SK-N-SH treated with all-trans-retinoic acid at 6 μM for 48 hours (cell line): Measurements from ENCODE around the gene PHLDA1.

Source experiments
- ATAC-seq: fragments of 200-7000 bp; cut with Tn5 transposase; 3 replicates; pipeline ENCODE4 v1.9.1; 2020; ENCODE audit warnings: mild to moderate bottlenecking, moderate library complexity
- ARNTL ChIP-seq: fragments of 450-650 bp; formaldehyde crosslinking; IDR thresholded peaks from 2 replicates; pipeline ENCODE4 v1.5.0; 2020; ENCODE audit warnings: low read depth, mild to moderate bottlenecking, moderate library complexity, borderline replicate concordance
- BACH2 ChIP-seq: fragments of 250-450 bp; sonication (Bioruptor Pico); IDR thresholded peaks from 2 replicates; pipeline ENCODE4 v1.9.0; 2021; ENCODE audit warnings: mild to moderate bottlenecking, borderline replicate concordance
- CREB5 ChIP-seq: fragments of 250-450 bp; sonication (Bioruptor Pico); IDR thresholded peaks from 2 replicates; pipeline ENCODE4 v1.5.1; 2020; ENCODE audit warnings: low read depth, mild to moderate bottlenecking, moderate library complexity
- CSDC2 ChIP-seq: fragments of 250-450 bp; sonication (Bioruptor Pico); IDR thresholded peaks from 2 replicates; pipeline ENCODE4 v1.5.0; 2020; ENCODE audit warnings: mild to moderate bottlenecking, moderate library complexity
- CSRNP3 ChIP-seq: fragments of 250-450 bp; sonication (Bioruptor Pico); IDR thresholded peaks from 2 replicates; pipeline ENCODE4 v1.5.1; 2021; ENCODE audit warnings: mild to moderate bottlenecking, moderate library complexity
- ESRRG ChIP-seq: fragments of 250-450 bp; sonication (Bioruptor Pico); IDR thresholded peaks from 2 replicates; pipeline ENCODE4 v1.6.1; 2021; ENCODE audit warnings: mild to moderate bottlenecking
- ISL1 ChIP-seq: fragments of 250-450 bp; sonication (Bioruptor Pico); IDR thresholded peaks from 2 replicates; pipeline ENCODE4 v2.1.2; 2022; ENCODE audit warnings: mild to moderate bottlenecking, moderate library complexity
- OSR1 ChIP-seq: fragments of 250-450 bp; sonication (Bioruptor Pico); IDR thresholded peaks from 2 replicates; pipeline ENCODE4 v1.8.0; 2022; ENCODE audit warnings: moderate library complexity, mild to moderate bottlenecking, inconsistent platforms
- POU6F1 ChIP-seq: fragments of 250-450 bp; sonication (Bioruptor Pico); IDR thresholded peaks from 2 replicates; pipeline ENCODE4 v1.8.0; 2021; ENCODE audit warnings: low read depth, mild to moderate bottlenecking, moderate library complexity, borderline replicate concordance
- PPARA ChIP-seq: fragments of 250-450 bp; sonication (Bioruptor Pico); IDR thresholded peaks from 2 replicates; pipeline ENCODE4 v1.5.0; 2020; ENCODE audit warnings: mild to moderate bottlenecking, borderline replicate concordance
- RARB ChIP-seq: fragments of 250-450 bp; sonication (Bioruptor Pico); IDR thresholded peaks from 2 replicates; pipeline ENCODE4 v1.8.0; 2021; ENCODE audit warnings: mild to moderate bottlenecking, moderate library complexity
- SNAI2 ChIP-seq: fragments of 250-450 bp; sonication (Bioruptor Pico); IDR thresholded peaks from 2 replicates; pipeline ENCODE4 v1.5.0; 2020; ENCODE audit warnings: mild to moderate bottlenecking, moderate library complexity
- TCF4 ChIP-seq: fragments of 250-450 bp; sonication (Bioruptor Pico); IDR thresholded peaks from 2 replicates; pipeline ENCODE4 v1.8.0; 2021; ENCODE audit warnings: mild to moderate bottlenecking, moderate library complexity, borderline replicate concordance
- TOX ChIP-seq: fragments of 250-450 bp; sonication (Bioruptor Pico); IDR thresholded peaks from 2 replicates; pipeline ENCODE4 v1.8.0; 2021; ENCODE audit warnings: mild to moderate bottlenecking, moderate library complexity, borderline replicate concordance
- TSHZ2 ChIP-seq: fragments of 250-450 bp; sonication (Bioruptor Pico); IDR thresholded peaks from 2 replicates; pipeline ENCODE4 v1.5.0; 2020; ENCODE audit warnings: mild to moderate bottlenecking, moderate library complexity
- ZC3H10 ChIP-seq: fragments of 250-450 bp; sonication (Bioruptor Pico); IDR thresholded peaks from 2 replicates; pipeline ENCODE4 v1.5.1; 2021; ENCODE audit warnings: mild to moderate bottlenecking, moderate library complexity
- ZFP3 ChIP-seq: fragments of 250-450 bp; sonication (Bioruptor Pico); IDR thresholded peaks from 2 replicates; pipeline ENCODE4 v1.5.0; 2020; ENCODE audit warnings: mild to moderate bottlenecking, moderate library complexity
- ZFP30 ChIP-seq: fragments of 450-650 bp; formaldehyde crosslinking; IDR thresholded peaks from 2 replicates; pipeline ENCODE4 v1.5.0; 2022; ENCODE audit warnings: mild to moderate bottlenecking, moderate library complexity
- ZNF565 ChIP-seq: fragments of 450-650 bp; formaldehyde crosslinking; conservative IDR thresholded peaks from 2 replicates; pipeline ENCODE4 v1.5.0; 2020; ENCODE audit warnings: low read depth, mild to moderate bottlenecking, moderate library complexity
- ZNF70 ChIP-seq: fragments of 450-650 bp; formaldehyde crosslinking; IDR thresholded peaks from 2 replicates; pipeline ENCODE4 v1.5.0; 2020; ENCODE audit warnings: mild to moderate bottlenecking, moderate library complexity
- ZNF8 ChIP-seq: fragments of 450-650 bp; formaldehyde crosslinking; IDR thresholded peaks from 2 replicates; pipeline ENCODE4 v1.5.0; 2020; ENCODE audit warnings: mild to moderate bottlenecking, moderate library complexity

The PHLDA1 gene

GRCh38 chr12:76032043-76032981 is 736 bp upstream of the PHLDA1 start:
- TF ChIP-seq BACH2 = no peak
- TF ChIP-seq ZNF8 (CRISPR knock-in tag) = no peak
- no peak for TF ChIP-seq SNAI2 (CRISPR knock-in tag)
- peak; percentile 27 for ATAC-seq

GRCh38 chr12:76031081-76031413 is 529 bp downstream of the PHLDA1 start:
- ATAC-seq = peak; percentile 32; the same call in 2 of the 3 replicates
- no peak for TF ChIP-seq SNAI2 (CRISPR knock-in tag)
- TF ChIP-seq ISL1 = no peak
- TF ChIP-seq ZFP3 (CRISPR knock-in tag) = no peak
- TF ChIP-seq ZNF8 (CRISPR knock-in tag) = no peak
- no peak for TF ChIP-seq TSHZ2 (CRISPR knock-in tag)
- no peak for TF ChIP-seq TOX (CRISPR knock-in tag)
- TF ChIP-seq ESRRG (CRISPR knock-in tag) = no peak
- TF ChIP-seq TCF4 (CRISPR knock-in tag) = no peak
- TF ChIP-seq CSDC2 (CRISPR knock-in tag) = no peak
- no peak for TF ChIP-seq ZNF70
- no peak for TF ChIP-seq PPARA
- no peak for TF ChIP-seq CREB5 (CRISPR knock-in tag)
- TF ChIP-seq ZNF565 (CRISPR knock-in tag) = no peak
- no peak for TF ChIP-seq ZFP30 (CRISPR knock-in tag)
- no peak for TF ChIP-seq ARNTL (CRISPR knock-in tag)
- no peak for TF ChIP-seq POU6F1 (CRISPR knock-in tag)
- TF ChIP-seq BACH2 = no peak
- no peak for TF ChIP-seq ZC3H10 (CRISPR knock-in tag)
- TF ChIP-seq CSRNP3 (CRISPR knock-in tag) = no peak

- ATAC-seq = peak; percentile 24
- TF ChIP-seq SNAI2 (CRISPR knock-in tag) = no peak
- TF ChIP-seq OSR1 (CRISPR knock-in tag) = no peak
- TF ChIP-seq ZFP3 (CRISPR knock-in tag) = no peak
- TF ChIP-seq RARB (CRISPR knock-in tag) = no peak
- TF ChIP-seq ESRRG (CRISPR knock-in tag) = no peak
- TF ChIP-seq ZNF8 (CRISPR knock-in tag) = no peak
- no peak for TF ChIP-seq ZFP30 (CRISPR knock-in tag)
- TF ChIP-seq ARNTL (CRISPR knock-in tag) = no peak
- TF ChIP-seq CREB5 (CRISPR knock-in tag) = no peak
- TF ChIP-seq POU6F1 (CRISPR knock-in tag) = no peak
- TF ChIP-seq CSRNP3 (CRISPR knock-in tag) = no peak
- TF ChIP-seq ZC3H10 (CRISPR knock-in tag) = no peak
- TF ChIP-seq CSDC2 (CRISPR knock-in tag) = no peak
- no peak for TF ChIP-seq TOX (CRISPR knock-in tag)
- TF ChIP-seq ZNF565 (CRISPR knock-in tag) = no peak
- no peak for TF ChIP-seq BACH2
- no peak for TF ChIP-seq TCF4 (CRISPR knock-in tag)
- TF ChIP-seq ZNF70 = no peak
- no peak for TF ChIP-seq PPARA
Measured at GRCh38 chr12:76030341-76031080, 1.1 kb downstream of the PHLDA1 start.
